NCI-H187 treated with DMSO at 0.1 percent for 48 hours (cell line): Measurements from ENCODE around the gene FBXO17.
"Not testable (repeated sequence)": the region's sequence is repeated elsewhere in the genome, so short reads cannot be mapped to it uniquely, and the experiment has no call there.

Source experiments
- DNase-seq: peaks from one replicate; lab custom pipeline; 2025; lab: John Stamatoyannopoulos, UW

The FBXO17 gene

DNA sequence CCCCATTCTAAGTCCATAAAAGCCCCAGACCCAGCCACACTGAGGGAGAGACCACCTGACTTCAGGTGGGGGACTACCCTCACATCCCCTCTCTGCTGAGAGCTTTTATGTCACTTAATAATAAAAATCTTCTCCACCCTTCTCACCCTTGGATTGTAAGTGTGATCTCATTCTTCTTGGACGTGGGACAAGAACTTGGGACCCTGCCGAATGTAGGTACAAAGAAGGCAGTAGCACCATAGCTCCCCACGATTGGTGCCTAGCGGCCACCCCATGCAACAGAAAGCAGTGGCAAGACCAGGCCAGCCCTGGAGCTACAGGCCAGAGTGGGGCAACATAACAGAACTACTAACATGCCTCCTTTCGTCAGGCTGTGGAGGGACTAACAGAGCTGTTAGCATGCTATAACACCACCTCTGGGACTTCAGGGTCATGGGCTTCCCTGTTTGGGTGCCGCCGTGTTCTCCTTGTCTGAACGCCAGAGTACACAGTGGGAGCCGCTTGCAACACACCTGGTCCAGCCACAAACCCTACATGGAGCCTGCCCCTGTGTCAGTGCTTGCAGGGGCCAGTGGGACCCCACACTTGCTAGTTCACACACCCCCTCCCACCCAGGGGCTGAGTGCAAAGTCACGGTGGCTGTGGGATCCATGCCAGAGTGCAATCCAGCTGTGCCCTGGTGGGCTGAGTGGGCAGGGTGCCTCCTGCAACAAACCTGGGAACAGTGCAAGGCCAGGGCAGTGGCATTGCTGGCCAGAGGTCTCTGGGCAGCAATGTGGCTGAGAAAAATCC lies 5.2 kb upstream of the FBXO17 start:
- no peak for DNase-seq

DNA sequence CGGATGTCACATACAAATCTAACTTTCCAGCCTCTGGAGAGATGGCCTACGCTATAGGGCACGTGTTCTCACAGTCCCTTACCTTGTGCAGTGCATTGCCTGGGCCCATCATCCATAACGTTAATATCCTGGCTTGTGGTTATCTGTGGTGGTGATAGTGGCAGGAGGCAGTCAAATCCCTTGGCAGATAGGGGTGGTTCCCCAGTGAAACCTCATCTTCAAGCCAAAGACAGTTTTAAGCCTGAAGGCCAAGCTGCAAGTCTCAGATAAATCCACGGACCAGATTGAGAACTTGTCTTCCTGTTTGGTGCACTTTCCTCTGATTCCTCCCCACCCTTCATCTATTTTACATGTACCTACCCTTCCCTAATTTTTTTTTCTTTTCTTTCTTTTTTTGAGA lies 4.3 kb upstream of the FBXO17 start:
- DNase-seq, result no peak

DNA sequence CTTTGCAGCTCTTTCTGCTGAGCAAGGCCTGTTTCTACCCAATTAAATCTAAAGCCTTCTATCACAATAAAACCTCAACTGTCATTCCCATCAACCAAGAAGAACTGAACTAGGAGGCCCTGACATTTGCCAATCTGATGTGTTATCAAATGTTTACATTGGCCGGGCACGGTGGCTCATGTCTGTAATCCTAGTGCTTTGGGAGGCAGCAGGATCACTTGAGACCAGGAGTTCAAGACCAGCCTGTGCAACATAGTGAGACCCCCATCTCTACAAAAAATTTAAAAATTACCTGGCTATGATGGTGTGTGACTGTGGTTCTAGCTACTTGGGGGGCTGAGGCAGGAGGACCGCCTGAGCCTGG lies 2.8 kb upstream of the FBXO17 start:
- DNase-seq, result no peak

DNA sequence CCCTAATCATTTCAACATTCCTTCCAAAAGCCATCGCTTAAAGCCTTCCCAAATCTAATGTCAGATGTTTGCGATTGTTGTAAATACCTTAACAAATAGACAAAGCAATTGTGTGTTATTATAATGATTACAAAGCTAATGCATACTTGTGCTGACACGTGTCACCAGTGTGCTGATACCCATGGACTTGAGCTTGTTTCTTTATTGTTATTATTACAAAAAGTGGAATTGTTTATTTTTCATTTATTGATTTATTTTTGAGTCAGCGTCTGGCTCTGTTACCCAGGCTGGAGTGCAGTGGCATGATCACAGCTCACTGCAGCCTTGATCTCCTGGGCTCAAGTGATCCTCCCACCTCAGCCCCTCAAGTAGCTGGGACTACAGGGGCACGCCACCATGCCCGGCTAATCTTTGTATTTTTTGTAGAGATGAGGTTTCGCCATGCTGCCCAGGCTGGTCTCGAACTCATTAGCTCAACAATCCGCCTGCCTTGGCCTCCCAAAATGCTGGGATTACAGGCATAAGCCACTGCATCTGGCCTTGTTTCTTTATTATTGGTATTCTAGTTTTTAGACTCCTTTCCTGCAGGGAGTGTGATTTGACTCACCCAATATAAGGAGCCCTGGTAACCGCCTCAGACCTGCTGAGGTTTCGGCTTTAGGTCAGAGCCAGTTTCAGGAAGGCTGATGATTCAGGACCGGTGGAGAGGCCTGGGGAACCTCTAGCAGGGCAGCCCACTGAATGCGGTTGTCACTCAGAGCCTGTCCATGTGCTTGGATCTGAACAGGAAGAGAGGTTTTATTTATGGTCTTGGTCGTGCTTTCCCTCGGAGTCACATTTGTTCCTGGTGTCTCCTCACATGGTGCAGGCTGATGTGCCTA lies 2.1 kb upstream of the FBXO17 start:
- DNase-seq, result no peak

DNA sequence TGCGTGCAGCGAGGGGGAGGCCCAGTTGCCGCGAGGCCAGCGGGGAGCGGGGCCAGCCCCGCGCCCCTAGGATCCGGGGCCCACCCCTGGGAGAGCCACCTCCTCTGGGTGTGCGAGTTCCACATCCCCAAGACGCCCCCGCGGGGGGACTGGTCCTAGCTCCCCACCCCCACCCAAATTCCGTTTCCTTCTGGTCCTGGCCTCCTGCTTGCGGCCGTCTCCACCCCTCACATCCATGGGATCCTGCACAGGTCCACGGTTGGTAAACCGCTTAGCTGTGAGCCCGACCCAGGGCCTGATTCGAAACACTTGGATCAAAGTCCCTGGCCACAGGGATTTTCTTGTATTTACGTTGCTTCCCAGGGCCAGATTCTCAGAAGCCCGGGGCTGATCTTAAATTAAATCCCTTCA lies 324 bp upstream of the FBXO17 start:
- no peak for DNase-seq

DNA sequence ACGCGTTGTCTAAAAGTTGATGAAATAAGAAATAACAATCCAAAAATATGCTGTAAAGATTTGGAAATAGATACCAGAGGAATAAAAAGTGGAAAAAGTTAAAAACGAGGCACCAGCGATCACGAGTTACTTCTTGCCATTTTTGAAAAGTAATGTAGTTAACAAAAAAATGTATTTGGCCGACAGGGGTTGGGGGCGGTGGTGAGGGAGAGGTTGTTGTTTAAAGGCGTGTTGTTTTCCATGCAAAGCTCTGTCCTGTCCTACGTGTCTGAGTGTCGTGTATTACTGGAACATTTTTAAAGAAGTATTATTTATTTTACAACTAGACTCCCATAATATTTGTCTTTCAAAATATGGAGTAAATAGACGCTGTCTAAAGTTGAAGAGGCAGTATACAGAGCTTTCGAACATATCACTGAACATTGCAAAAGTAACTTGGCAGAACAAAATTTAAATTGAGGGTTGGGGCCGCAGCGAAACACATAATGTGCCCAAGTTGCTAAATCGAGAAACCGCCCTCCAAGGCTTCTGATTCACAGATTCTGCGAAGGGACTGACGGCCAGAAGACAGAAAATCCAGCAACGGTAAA lies 823 bp downstream of the FBXO17 start:
- no peak for DNase-seq

DNA sequence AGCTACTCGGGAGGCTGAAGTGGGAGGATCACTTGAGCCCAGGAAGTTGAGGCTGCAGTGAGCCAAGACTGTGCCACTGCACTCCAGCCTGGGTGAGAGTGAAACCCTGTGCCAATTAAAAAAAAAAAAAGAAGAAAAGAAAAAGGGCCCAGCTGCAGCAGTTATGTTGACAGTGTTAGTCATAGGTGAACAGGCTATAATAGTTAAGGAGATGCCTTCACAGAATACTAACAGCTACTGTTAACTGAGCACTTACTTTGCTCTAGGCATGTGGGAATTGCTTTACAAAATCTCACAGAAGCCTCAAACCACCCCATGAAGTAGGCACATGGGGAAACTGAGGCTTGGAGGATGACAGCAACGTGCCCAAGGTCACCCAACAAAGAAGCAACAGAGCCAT lies 3.9 kb downstream of the FBXO17 start:
- DNase-seq, result no peak

DNA sequence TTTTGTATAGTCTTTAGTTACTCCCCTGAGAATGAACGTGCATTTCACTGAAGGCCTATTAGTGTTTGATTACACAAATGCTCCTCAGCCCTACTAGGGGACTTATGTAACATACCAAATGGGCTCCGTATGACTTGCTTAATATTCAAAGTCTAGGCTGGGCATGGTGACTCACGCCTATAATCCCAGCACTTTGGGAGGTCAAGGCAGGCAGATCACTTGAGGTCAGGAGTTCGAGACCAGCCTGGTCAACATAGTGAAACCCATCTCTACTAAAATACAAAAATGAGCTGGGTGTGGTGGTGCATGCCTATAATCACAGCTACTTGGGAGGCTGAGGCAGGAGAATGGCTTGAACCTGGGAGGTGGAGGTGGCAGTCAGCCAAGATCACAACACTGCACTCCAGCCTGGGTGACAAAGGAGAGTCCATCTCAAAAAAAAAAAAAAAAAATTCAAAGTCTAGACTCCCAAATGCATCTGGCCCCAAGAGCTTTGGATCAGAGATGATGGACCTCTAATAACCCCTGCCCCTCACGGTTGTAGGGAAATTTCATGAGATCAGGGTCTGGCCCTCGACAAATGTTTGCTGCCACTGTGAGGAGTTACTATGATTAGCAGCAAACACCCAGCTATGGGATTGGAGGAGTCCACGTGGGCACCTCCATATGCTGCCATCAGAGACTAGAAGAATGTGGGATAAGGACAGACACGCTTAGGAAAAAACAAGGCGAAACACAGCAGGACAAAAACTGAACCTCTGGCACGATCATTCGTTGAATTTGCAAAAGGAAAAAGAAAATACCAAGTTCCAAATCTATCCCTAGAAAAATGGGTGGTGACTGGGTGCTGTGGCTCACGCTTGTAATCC lies 4.6 kb downstream of the FBXO17 start:
- no peak for DNase-seq

DNA sequence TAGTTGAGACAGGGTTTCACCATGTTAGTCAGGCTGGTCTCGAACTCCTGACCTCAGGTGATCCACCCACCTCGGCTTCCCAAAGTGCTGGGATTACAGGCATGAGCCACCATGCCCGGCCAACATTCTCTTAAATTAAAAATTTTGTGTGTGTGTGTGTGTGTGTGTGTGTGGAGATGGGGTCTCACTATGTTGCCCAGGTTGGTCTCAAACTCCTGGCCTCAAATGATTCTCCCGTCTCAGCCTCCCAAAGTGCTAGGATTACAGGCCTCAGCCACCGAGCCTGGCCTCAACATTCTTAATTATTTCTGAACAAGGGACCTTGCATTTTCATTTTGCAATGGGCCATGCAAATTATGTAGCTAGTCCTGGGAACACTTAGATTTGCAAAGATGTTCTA lies 9.4 kb downstream of the FBXO17 start:
- not testable (repeated sequence) for DNase-seq

DNA sequence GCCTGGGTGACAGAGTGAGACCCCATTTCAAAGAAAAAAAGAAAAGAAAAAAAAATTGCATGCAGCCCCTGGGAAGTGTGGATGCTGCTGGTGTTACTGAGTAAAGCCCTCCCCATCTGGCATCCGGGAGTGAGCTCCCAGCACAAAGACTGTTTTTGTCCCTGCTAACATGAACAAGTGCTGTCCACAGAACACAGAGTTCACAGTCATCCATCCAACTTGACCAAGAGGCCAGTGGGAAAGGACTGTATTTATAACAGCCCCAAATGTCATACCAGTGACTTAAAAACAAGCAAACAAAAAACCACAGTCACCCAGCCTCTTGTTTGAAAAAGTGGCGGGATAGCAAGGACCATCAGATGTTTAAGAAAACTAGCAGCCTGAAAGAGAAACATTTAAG lies 10.8 kb downstream of the FBXO17 start:
- DNase-seq, result no peak

DNA sequence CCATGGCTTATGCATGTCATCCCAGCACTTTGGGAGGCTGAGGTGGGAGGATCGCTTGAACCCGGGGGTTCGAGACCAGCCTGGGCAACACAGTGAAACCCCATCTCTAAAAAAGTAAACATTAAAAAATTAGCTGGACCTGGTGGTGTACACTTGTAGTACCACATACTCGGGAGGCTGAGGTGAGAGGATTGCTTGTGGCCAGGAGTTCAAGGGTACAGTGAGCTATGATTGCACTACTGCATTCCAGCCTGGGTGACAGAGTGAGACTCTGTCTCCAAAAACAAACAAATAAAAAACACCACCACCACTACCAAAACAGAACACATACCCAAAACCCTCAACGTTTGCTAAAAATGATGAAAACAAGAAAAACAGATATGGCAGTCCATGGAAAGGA lies 15.9 kb downstream of the FBXO17 start:
- no peak for DNase-seq

DNA sequence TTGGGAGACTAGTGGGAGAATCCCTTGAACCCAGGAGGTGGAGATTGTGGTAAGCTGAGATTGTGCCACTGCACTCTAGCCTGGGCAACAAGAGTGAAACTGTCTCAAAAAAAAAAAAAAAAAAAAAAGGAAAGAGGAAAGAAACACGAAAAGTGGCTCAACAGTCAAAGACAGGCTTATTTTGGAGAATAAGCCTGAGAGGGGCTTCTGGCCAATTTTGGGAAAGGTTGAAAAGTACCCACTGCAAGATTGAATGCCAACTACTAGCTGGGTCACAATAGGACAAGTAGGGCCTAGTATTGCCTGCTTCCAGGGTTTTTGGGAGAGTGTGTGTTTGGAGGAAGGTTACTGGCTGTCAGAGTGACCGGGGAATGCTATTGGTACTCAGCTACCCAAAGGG lies 17.2 kb downstream of the FBXO17 start:
- no peak for DNase-seq

DNA sequence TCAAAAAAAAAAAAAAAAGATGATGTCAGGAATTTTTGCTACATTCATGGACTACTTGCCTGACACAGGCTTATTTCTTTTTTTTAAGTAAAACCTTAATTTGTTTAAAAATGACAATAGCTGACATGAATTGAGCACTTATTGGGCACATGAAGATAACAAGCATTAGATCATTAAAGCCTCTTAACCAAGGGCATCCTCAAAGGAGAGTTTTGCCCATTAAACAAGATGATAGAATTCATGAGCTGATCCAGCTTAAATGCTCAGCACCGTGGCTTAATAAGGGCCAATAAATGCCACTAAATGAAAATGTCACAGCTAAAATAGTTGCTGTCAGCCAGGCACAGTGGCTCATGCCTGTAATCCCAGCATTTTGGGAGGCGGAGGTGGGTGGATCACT lies 19.3 kb downstream of the FBXO17 start:
- no peak for DNase-seq

DNA sequence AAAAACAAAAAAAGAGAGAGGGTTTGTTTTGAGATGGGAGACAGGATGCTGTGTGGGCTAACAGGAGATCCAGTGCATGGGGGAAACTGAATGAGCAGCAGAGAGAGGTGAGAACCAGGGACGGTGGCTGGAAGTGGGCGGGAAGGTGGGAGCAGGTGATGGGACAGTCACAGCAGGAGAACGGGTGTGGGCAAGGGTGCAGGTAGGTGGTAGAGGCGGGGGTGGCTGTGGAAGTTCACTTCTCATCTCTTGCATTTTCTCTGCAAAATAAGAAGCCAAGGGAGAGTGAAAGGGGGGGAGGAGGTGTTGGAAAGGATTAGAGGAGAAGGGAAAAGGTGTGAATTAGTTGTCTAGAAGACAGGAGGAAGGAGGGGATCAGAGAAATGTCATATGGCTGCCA lies 21.9 kb downstream of the FBXO17 start:
- no peak for DNase-seq

DNA sequence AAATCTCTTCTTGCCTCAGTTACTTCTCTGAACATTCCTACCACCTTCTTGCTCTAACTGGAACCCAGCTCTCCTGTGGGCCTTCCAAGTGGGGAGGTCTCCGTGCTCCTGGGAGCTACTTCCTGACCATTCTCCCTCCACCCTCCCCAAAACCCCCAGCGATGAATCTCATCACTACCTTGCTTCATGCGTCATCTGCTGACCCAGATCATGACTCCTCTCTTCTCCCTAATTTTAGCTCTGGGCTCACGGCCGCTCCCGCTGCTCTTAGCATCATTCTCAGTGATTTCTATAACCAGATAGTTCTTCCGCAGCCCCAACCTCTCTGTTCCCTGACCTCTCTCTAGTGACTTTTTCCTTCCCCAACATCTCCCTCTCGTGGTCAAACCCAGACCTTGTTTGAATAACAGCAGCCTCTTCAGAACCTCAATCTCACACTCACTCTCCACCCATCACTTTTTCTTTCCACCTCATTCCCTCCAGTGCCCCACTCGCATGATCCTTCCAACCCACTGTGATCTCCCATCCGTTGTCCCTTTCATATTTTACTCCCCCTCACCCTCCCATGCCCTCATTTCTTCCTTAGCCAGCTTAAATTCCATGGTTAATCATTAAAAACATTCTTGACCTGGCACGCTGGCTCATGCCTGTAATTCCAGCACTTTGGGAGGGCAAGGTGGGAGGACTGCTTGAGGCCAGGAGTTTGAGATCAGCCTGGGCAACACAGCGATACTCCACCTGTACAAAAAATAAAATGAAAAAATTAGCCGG lies 23.0 kb downstream of the FBXO17 start:
- no peak for DNase-seq

DNA sequence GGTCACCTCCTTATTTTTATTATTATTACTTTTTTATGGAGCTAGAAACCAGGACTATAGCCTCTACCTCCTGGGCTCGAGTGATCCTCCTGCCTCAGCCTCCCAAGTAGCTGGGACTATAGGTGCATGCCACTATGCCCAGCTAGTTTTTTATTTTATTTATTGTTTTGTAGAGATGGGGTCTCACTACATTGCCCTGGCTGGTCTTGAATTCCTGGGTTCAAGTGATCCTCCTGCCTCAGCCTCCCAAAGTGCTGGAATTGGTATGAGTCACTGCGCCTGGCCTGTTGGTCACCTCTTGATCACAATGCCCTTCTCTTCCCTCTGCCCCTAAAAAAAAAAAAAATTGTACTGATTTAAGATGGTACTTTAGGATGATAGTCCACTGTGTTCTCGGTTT lies 24.4 kb downstream of the FBXO17 start:
- no peak for DNase-seq

DNA sequence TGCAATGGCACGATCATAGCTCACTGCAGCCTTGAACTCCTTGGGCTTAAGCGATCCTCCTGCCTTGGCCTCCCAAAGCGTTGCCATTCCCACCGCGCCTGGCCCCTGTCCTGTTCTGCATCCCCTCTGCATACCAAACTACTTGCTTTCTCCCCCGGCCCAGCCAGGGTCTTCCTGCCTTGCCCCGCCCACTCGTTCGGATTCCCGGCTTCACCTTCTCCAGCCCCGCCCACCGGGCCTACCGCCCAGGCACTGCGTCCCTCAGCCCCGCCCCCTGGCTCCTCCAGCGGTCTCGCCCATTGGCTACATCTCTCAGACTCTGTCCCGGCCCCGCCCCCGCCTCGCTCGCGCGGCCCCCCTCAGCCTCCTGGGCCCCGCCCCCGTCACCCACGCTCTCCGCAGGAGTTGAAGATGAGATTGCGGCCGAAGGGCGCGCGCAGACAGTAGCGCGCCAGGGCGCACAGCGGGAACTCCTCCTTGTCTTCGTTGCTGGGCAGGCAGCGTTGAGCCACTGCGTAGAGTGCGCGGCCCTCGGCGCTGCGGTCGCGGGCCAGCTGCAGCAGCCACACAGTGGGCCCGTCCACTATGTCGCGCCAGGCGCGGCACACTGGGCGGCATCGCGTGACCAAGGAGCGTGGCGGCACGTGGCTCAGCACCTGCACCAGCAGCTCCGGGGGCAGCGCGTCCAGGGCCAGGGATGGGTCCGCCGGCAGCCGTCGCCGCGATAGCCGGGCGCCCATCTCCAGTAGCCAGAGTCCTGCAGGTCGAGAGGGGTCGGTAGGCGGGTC lies 25.8 kb downstream of the FBXO17 start:
- peak; percentile 9 for DNase-seq

DNA sequence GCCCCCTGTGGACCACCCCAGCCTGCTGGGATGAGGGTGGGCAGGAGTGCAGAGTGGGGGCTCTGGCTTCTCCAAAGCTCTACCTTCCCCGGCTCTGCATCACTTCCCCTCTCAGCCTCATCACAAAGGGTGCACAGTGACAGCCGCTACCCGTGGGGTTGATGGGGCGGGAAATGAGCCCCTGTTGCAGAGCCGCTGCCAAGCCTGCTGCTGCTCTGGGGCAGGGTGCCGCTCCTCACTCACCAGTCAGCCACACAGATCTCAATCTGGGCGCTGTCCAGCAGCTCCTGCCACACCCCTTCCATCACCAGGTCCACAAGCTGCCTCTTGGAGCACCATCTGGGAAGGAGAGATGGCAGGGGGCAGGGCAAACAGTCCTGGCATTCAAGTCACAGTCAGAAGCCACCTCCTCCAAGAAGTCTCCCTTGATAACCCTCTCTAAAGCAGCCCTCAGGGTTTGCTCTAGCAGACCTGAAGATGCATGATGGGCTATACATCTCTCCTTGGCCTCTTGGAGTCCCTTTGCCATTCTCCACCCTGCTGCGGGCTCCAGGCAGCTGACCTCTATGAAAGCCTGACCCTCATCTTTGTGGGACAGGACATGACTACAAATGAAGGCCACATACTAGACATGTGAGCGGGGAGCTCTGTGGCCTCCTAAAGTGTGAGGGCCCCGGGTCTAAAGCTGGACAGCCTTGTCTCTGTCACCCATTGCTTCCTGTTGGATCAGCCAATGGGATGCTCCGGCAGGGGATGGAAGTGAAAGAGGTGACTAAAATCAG lies 29.1 kb downstream of the FBXO17 start:
- no peak for DNase-seq

DNA sequence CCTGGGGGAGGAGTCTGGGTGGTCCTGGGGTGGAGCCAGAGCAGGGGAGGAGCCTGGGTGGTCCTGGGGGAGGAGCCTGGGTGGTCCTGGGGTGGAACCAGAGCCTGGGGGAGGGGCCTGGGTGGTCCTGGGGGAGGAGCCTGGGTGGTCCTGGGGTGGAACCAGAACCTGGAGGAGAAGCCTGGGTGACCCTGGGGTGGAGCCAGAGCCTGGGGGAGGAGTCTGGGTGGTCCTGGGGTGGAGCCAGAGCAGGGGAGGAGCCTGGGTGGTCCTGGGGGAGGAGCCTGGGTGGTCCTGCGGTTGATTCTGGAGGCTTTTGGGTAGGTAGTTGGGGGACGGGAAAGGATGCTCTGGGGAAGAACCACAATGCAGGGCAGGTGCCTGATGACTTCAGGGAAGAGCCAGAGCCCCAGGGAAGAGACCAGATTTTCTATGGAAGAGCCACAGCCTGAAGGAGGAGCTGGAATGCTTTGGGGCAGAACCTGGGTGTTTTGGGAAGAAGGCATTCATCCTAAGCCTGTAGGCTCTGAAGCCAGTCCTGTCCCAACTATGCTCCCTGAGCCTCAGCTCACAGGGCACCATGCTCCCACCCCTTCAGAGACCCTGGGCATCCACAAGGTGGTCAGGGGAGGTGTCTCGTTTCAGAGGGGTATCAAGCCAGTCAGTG lies 29.8 kb downstream of the FBXO17 start:
- no peak for DNase-seq
